Trophoblast cell (in vitro differentiated cells and primary cell): ENCODE results near the gene BEND3.
A peak's percentile ranks its signal among the peaks of the same experiment; 100 is the strongest.

Experiments used
- DNase-seq, 2 donors: peaks; one replicate each; pipeline ENCODE4 v3.0.0-alpha.2; 2016
- H2AFZ ChIP-seq: 2 replicates; pipeline ENCODE4 v1.6.1; 2013; ENCODE audit warnings: low read length, moderate library complexity, mild to moderate bottlenecking; ENCODE audit not compliant: insufficient read depth, poor library complexity
- H2AK5ac ChIP-seq: 2 replicates; pipeline ENCODE4 v1.6.1; 2013; ENCODE audit warnings: mild to moderate bottlenecking, low read length
- H2BK120ac ChIP-seq: 2 replicates; pipeline ENCODE4 v1.6.1; 2013; ENCODE audit warnings: low read length, mild to moderate bottlenecking, moderate library complexity; ENCODE audit not compliant: insufficient read depth, poor library complexity
- H2BK12ac ChIP-seq: 2 replicates; pipeline ENCODE4 v1.6.1; 2013; ENCODE audit warnings: mild to moderate bottlenecking, low read length, moderate library complexity
- H2BK5ac ChIP-seq: 2 replicates; pipeline ENCODE4 v1.6.1; 2013; ENCODE audit warnings: low read length, low read depth, moderate library complexity, mild to moderate bottlenecking; ENCODE audit not compliant: poor library complexity
- H3K14ac ChIP-seq: 2 replicates; pipeline ENCODE4 v1.6.1; 2013; ENCODE audit warnings: mild to moderate bottlenecking, low read length
- H3K18ac ChIP-seq: 2 replicates; pipeline ENCODE4 v1.6.1; 2013; ENCODE audit warnings: mild to moderate bottlenecking, low read length
- H3K23ac ChIP-seq: 2 replicates; pipeline ENCODE4 v1.6.1; 2013; ENCODE audit warnings: low read length
- H3K27ac ChIP-seq: 2 replicates; pipeline ENCODE4 v1.5.1; 2013; ENCODE audit warnings: low read depth, mild to moderate bottlenecking, inconsistent platforms, low read length, moderate library complexity
- H3K27me3 ChIP-seq: 2 replicates; pipeline ENCODE4 v1.6.1; 2013; ENCODE audit warnings: inconsistent platforms, mild to moderate bottlenecking, low read length, moderate library complexity; ENCODE audit not compliant: insufficient read depth
- H3K36me3 ChIP-seq, 2 experiments: 1 replicate in 1 of 2; 2 replicates in 1 of 2; pipeline ENCODE4 v1.6.1; 2013; ENCODE audit warnings: low read length in 2 of 2, mild to moderate bottlenecking in 2 of 2, moderate library complexity in 1 of 2; ENCODE audit not compliant: insufficient read depth in 2 of 2, control insufficient read depth in 1 of 2
- H3K4ac ChIP-seq: 2 replicates; pipeline ENCODE4 v1.6.1; 2013; ENCODE audit warnings: low read depth, mild to moderate bottlenecking, low read length, moderate library complexity
- H3K4me1 ChIP-seq, 2 experiments: 1 replicate in 1 of 2; 2 replicates in 1 of 2; pipeline ENCODE4 v1.6.1; 2013; ENCODE audit warnings: low read length in 2 of 2, mild to moderate bottlenecking in 2 of 2, moderate library complexity in 1 of 2; ENCODE audit not compliant: insufficient read depth in 2 of 2, control insufficient read depth in 1 of 2
- H3K4me2 ChIP-seq: 2 replicates; pipeline ENCODE4 v1.6.1; 2013; ENCODE audit warnings: inconsistent platforms, mild to moderate bottlenecking, low read length, moderate library complexity
- H3K4me3 ChIP-seq: 2 replicates; pipeline ENCODE4 v1.5.1; 2013; ENCODE audit warnings: mild to moderate bottlenecking, low read depth, low read length, inconsistent platforms
- H3K79me1 ChIP-seq: one replicate; pipeline ENCODE4 v1.6.1; 2013; ENCODE audit warnings: low read length
- H3K79me2 ChIP-seq: 2 replicates; pipeline ENCODE4 v1.6.1; 2013; ENCODE audit warnings: low read length, mild to moderate bottlenecking; ENCODE audit not compliant: control insufficient read depth, insufficient read depth, poor library complexity
- H3K9ac ChIP-seq: 2 replicates; pipeline ENCODE4 v1.6.1; 2013; ENCODE audit warnings: mild to moderate bottlenecking, low read length
- H3K9me3 ChIP-seq: 2 replicates; pipeline ENCODE4 v1.6.1; 2013; ENCODE audit warnings: low read depth, mild to moderate bottlenecking, control low read depth, inconsistent platforms, low read length; ENCODE audit not compliant: insufficient read depth
- H4K12ac ChIP-seq: 2 replicates; pipeline ENCODE4 v1.6.1; 2013; ENCODE audit warnings: low read depth, mild to moderate bottlenecking, low read length, moderate library complexity
- H4K8ac ChIP-seq: 2 replicates; pipeline ENCODE4 v1.6.1; 2013; ENCODE audit warnings: low read depth, mild to moderate bottlenecking, low read length, moderate library complexity
- H4K91ac ChIP-seq: one replicate; pipeline ENCODE4 v1.6.1; 2013; ENCODE audit warnings: low read depth, mild to moderate bottlenecking, low read length, moderate library complexity
- WGBS: extraction: QIAGEN DNeasy Blood & Tissue Kit; methylation state at CpG from one replicate; pipeline ENCODE4 v1.1.7; 2013; ENCODE audit warnings: missing lambda C conversion rate; ENCODE audit not compliant: insufficient read length, insufficient coverage; ENCODE audit errors: extremely low coverage; 5-methylcytosine and 5-hydroxymethylcytosine counted together

BEND3 gene

GRCh38 chr6:107132330-107132954 lies 17.1 kb upstream of the BEND3 start:
- Histone ChIP-seq H3K18ac (no peak overlapping the region), H3K27me3 (no peaks in the 10 kb centered on the region)
- WGBS = no CpG with 5 or more reads among the region's 8 CpGs

GRCh38 chr6:107129370-107129925 lies 14.1 kb upstream of the BEND3 start:
- no peak overlapping the region for H3K4ac ChIP-seq

More at GRCh38 chr6:107132330-107132954, 17.1 kb upstream of the BEND3 start:
- H2AK5ac ChIP-seq = no peak overlapping the region
- H3K4me1 ChIP-seq = no peaks in the 10 kb centered on the region
- H3K79me2 ChIP-seq = no peaks in the 10 kb centered on the region
- no peak overlapping the region for H3K14ac ChIP-seq
- H3K23ac ChIP-seq = no peak overlapping the region
- no peak overlapping the region for H3K4me3 ChIP-seq
- H3K36me3 ChIP-seq = no peaks in the 10 kb centered on the region
- H2BK120ac ChIP-seq = no peak overlapping the region
- no peak overlapping the region for H4K91ac ChIP-seq
- no peaks in the 10 kb centered on the region for H3K79me1 ChIP-seq
- H3K9me3 ChIP-seq = no peaks in the 10 kb centered on the region
- peak in 1 of 2 donors; percentile 19 for DNase-seq
- H2BK5ac ChIP-seq = no peak overlapping the region
- no peak overlapping the region for H3K9ac ChIP-seq
- no peak overlapping the region for H4K8ac ChIP-seq
- H2BK12ac ChIP-seq = no peak overlapping the region
- H3K4ac ChIP-seq = no peak overlapping the region
- no peak overlapping the region for H3K4me2 ChIP-seq
- H3K27ac ChIP-seq = no peak overlapping the region
- H4K12ac ChIP-seq = no peak overlapping the region
- no peak overlapping the region for H2AFZ ChIP-seq

GRCh38 chr6:107128577-107128976 lies 13.3 kb upstream of the BEND3 start:
- H3K14ac ChIP-seq = no peak overlapping the region
- no peak overlapping the region for H3K27ac ChIP-seq
- no peak overlapping the region for H3K9ac ChIP-seq
- H3K4ac ChIP-seq = no peak overlapping the region
- no peak overlapping the region for H4K12ac ChIP-seq
- H3K4me3 ChIP-seq = no peak overlapping the region
- H3K4me2 ChIP-seq = no peak overlapping the region
- no peaks in the 10 kb centered on the region for H3K79me1 ChIP-seq
- no peak overlapping the region for H2BK120ac ChIP-seq
- no peak for DNase-seq
- no peaks in the 10 kb centered on the region for H3K27me3 ChIP-seq
- no peak overlapping the region for H2AK5ac ChIP-seq
- H2BK12ac ChIP-seq = no peak overlapping the region
- H2BK5ac ChIP-seq = no peak overlapping the region
- no peaks in the 10 kb centered on the region for H3K9me3 ChIP-seq
- no peak overlapping the region for H3K18ac ChIP-seq
- H4K91ac ChIP-seq = no peak overlapping the region
- H3K36me3 ChIP-seq = no peaks in the 10 kb centered on the region
- H3K4me1 ChIP-seq = no peaks in the 10 kb centered on the region
- H3K23ac ChIP-seq = no peak overlapping the region
- H4K8ac ChIP-seq = no peak overlapping the region
- WGBS = no CpG with 5 or more reads among the region's 2 CpGs
- no peaks in the 10 kb centered on the region for H3K79me2 ChIP-seq
- no peak overlapping the region for H2AFZ ChIP-seq

More at GRCh38 chr6:107129370-107129925, 14.1 kb upstream of the BEND3 start:
- no peak overlapping the region for H3K4me3 ChIP-seq
- H2BK12ac ChIP-seq = no peak overlapping the region
- no peak overlapping the region for H2AK5ac ChIP-seq
- no peak overlapping the region for H3K9ac ChIP-seq
- WGBS = no CpG with 5 or more reads among the region's 9 CpGs
- no peaks in the 10 kb centered on the region for H3K27me3 ChIP-seq
- no peak overlapping the region for H2AFZ ChIP-seq
- H4K12ac ChIP-seq = no peak overlapping the region
- H3K79me1 ChIP-seq = no peaks in the 10 kb centered on the region
- H4K91ac ChIP-seq = no peak overlapping the region
- no peaks in the 10 kb centered on the region for H3K9me3 ChIP-seq
- no peak overlapping the region for H3K14ac ChIP-seq
- no peak overlapping the region for H3K18ac ChIP-seq
- no peak for DNase-seq
- no peaks in the 10 kb centered on the region for H3K4me1 ChIP-seq
- no peaks in the 10 kb centered on the region for H3K36me3 ChIP-seq
- H4K8ac ChIP-seq = no peak overlapping the region
- no peak overlapping the region for H3K23ac ChIP-seq
- H2BK120ac ChIP-seq = no peak overlapping the region
- no peak overlapping the region for H3K27ac ChIP-seq
- no peak overlapping the region for H3K4me2 ChIP-seq
- H3K79me2 ChIP-seq = no peaks in the 10 kb centered on the region
- H2BK5ac ChIP-seq = no peak overlapping the region

- DNase-seq = peak in 1 of 2 donors; percentile 14
- Histone ChIP-seq H3K4ac (no peak overlapping the region), H3K18ac (no peak overlapping the region), H3K79me2 (no peaks in the 10 kb centered on the region), H3K79me1 (no peaks in the 10 kb centered on the region), H4K91ac (no peak overlapping the region), H3K9ac (no peak overlapping the region), H3K27me3 (no peaks in the 10 kb centered on the region), H3K36me3 (no peaks in the 10 kb centered on the region), H3K9me3 (no peaks in the 10 kb centered on the region), H2BK5ac (no peak overlapping the region), H4K8ac (no peak overlapping the region), H3K4me1 (no peaks in the 10 kb centered on the region), H2AFZ (no peak overlapping the region), H3K4me3 (no peak overlapping the region), H3K14ac (no peak overlapping the region), H3K27ac (no peak overlapping the region), H3K4me2 (no peak overlapping the region), H3K23ac (no peak overlapping the region), H2BK12ac (no peak overlapping the region), H2AK5ac (no peak overlapping the region), H2BK120ac (no peak overlapping the region), H4K12ac (no peak overlapping the region)
- WGBS = no CpG with 5 or more reads among the region's 1 CpG
Measured at GRCh38 chr6:107128175-107128574, 12.9 kb upstream of the BEND3 start.
